HepG2 (cell line): ENCODE measurements around the gene DOHH. TPM values are rescaled to one million over a fixed set of nuclear protein-coding genes. Genes with fewer than 3 reads are reported as not detected.

Experiments used
- KAT8 ChIP-seq: IDR thresholded peaks from 2 replicates; pipeline ENCODE4 v1.6.1; 2016; ENCODE audit warnings: missing genetic modification reagents, missing compliant biosample characterization
- MBNL3 ChIP-seq: fragments of 250-450 bp; sonication (Bioruptor Pico); conservative IDR thresholded peaks from 2 replicates; pipeline ENCODE4 v1.8.0; 2022; ENCODE audit warnings: mild to moderate bottlenecking, inconsistent platforms
- REL ChIP-seq: sonication (generic); formaldehyde crosslinking; conservative IDR thresholded peaks from 2 replicates; pipeline ENCODE4 v1.8.0; 2022; ENCODE audit warnings: mild to moderate bottlenecking, missing genetic modification reagents, moderate library complexity
- SP5 ChIP-seq: IDR thresholded peaks from 2 replicates; pipeline ENCODE4 v1.6.1; 2016; ENCODE audit warnings: low read depth, borderline replicate concordance
- SRSF9 ChIP-seq: fragments of 200-400 bp; formaldehyde crosslinking; IDR thresholded peaks from 2 replicates; pipeline ENCODE4 v1.6.1; 2018; ENCODE audit warnings: borderline replicate concordance, mild to moderate bottlenecking, low read depth, low read length; ENCODE audit not compliant: insufficient read depth, poor library complexity, severe bottlenecking
- TCF7L2 ChIP-seq: IDR thresholded peaks from 2 replicates; pipeline ENCODE4 v1.6.1; 2011; ENCODE audit warnings: mild to moderate bottlenecking, low read depth, low read length, moderate library complexity
- TOE1 ChIP-seq: sonication (generic); formaldehyde crosslinking; IDR thresholded peaks from 2 replicates; pipeline ENCODE4 v1.4.0; 2020; ENCODE audit warnings: mild to moderate bottlenecking, missing genetic modification reagents
- ZBTB3 ChIP-seq: sonication (generic); formaldehyde crosslinking; IDR thresholded peaks from 2 replicates; pipeline ENCODE4 v1.4.0; 2020; ENCODE audit warnings: low read depth, mild to moderate bottlenecking, moderate library complexity, missing genetic modification reagents, borderline replicate concordance
- ZBTB44 ChIP-seq: sonication (generic); formaldehyde crosslinking; IDR thresholded peaks from 2 replicates; pipeline ENCODE4 v1.4.0; 2020; ENCODE audit warnings: missing genetic modification reagents
- ZMYM4 ChIP-seq: sonication (generic); formaldehyde crosslinking; IDR thresholded peaks from 2 replicates; pipeline ENCODE4 v1.8.1; 2023; ENCODE audit warnings: mild to moderate bottlenecking, missing genetic modification reagents
- ZNF24 ChIP-seq: fragments of 450-650 bp; IDR thresholded peaks from 2 replicates; pipeline ENCODE4 v1.6.1; 2017; ENCODE audit warnings: antibody characterized with exemption, mild to moderate bottlenecking
- ZNF512B ChIP-seq: sonication (generic); formaldehyde crosslinking; IDR thresholded peaks from 2 replicates; pipeline ENCODE4 v1.5.1; 2020; ENCODE audit warnings: missing genetic modification reagents, mild to moderate bottlenecking, borderline replicate concordance
- ZNF549 ChIP-seq: sonication (generic); formaldehyde crosslinking; IDR thresholded peaks from 2 replicates; pipeline ENCODE4 v1.5.0; 2020; ENCODE audit warnings: missing genetic modification reagents
- ZNF597 ChIP-seq: sonication (generic); formaldehyde crosslinking; IDR thresholded peaks from 2 replicates; pipeline ENCODE4 v1.5.0; 2020; ENCODE audit warnings: missing genetic modification reagents
- ZNF724P ChIP-seq: sonication (generic); formaldehyde crosslinking; IDR thresholded peaks from 2 replicates; pipeline ENCODE4 v1.8.0; 2022; ENCODE audit warnings: missing genetic modification reagents, borderline replicate concordance
- ZNF773 ChIP-seq: sonication (generic); formaldehyde crosslinking; IDR thresholded peaks from 2 replicates; pipeline ENCODE4 v1.4.0; 2020; ENCODE audit warnings: missing genetic modification reagents, borderline replicate concordance
- ZNF839 ChIP-seq: sonication (generic); formaldehyde crosslinking; IDR thresholded peaks from 2 replicates; pipeline ENCODE4 v1.4.0; 2020; ENCODE audit warnings: missing genetic modification reagents, mild to moderate bottlenecking, borderline replicate concordance
- polyA plus RNA-seq, 8 experiments: library from polyadenylated mRNA; depleted of rRNA in 3 of 8; stranded (reverse) in 7 of 8; unstranded in 1 of 8; fragments of >200 nt; fragmentation: Illumina TruSeq in 4 of 8; extraction: Trizol in 4 of 8; gene quantifications; 2 replicates each; pipeline versions ENCODE4 v1.2.1 to v1.2.3, GENCODE V29; 2011 to 2016; ENCODE audit warnings: low read depth in 4 of 8, missing spikeins in 1 of 8, mixed read lengths in 1 of 8; ENCODE audit not compliant: insufficient read depth in 1 of 8
- total RNA-seq, 5 experiments: library from RNA; depleted of rRNA; stranded (reverse); fragments of >200 nt; fragmentation: Illumina TruSeq; extraction: Trizol; gene quantifications; 2 replicates each; pipeline ENCODE4 v1.2.3, GENCODE V29; 2016; ENCODE audit warnings: low read depth in 1 of 5
- TF ChIP-seq, protein P1 (sequence below): sonication (generic); formaldehyde crosslinking; IDR thresholded peaks from 2 replicates; pipeline ENCODE4 v1.5.0; 2020; ENCODE audit warnings: mild to moderate bottlenecking, missing genetic modification reagents, borderline replicate concordance

Gene DOHH
- total and polyA plus RNA-seq, 2 of the 13 experiments (the other 11 are each of a cell fraction or from before 2014, with no cell fraction given) = 3.5 to 13.7 TPM

DNA sequence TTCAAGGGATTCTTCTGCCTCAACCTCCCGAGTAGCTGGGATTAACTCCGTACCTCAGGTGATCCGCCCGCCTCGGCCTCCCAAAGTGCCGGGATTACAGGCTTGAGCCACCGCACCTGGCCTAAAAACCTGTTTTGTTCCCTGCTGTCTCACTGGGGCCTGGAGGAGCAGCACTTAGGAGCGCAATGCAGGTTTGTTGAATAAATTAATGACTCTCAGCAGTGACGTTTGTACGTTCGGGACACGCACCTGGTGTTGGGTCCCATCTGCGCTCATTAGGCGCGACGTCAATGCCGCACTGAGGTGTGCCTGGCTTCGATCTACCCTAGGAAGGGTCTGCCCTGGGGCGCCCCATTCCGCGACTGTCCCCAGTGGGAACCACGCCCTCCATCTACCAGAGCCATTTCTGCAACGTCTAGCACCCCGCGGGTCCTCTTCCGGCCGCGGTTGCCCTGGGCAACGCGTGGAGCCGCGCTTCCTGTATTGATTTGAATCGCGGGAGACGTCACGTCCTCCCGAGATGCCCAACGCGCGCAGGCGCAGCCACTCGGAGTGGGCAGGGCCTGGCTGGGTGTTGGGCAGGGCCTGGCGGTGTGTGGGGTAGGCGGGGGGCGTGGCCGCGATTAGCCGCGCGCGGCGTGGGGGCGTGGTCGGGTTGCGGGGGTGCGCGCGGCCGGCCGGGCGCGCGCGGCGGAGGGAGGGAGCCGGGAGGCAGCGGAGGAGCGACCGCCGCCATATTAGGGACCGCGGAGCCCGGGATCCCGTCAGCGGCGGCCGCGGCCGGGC lies 5.3 kb upstream of the DOHH start, which contains the start of gene FZR1 (continued):
- no peak for TF ChIP-seq ZNF549 (CRISPR knock-in tag)
- TF ChIP-seq TCF7L2 = no peak
- TF ChIP-seq ZNF24 = no peak
- no peak for TF ChIP-seq ZNF724P
- TF ChIP-seq TOE1 (CRISPR knock-in tag) = no peak
- TF ChIP-seq, protein P1, sequence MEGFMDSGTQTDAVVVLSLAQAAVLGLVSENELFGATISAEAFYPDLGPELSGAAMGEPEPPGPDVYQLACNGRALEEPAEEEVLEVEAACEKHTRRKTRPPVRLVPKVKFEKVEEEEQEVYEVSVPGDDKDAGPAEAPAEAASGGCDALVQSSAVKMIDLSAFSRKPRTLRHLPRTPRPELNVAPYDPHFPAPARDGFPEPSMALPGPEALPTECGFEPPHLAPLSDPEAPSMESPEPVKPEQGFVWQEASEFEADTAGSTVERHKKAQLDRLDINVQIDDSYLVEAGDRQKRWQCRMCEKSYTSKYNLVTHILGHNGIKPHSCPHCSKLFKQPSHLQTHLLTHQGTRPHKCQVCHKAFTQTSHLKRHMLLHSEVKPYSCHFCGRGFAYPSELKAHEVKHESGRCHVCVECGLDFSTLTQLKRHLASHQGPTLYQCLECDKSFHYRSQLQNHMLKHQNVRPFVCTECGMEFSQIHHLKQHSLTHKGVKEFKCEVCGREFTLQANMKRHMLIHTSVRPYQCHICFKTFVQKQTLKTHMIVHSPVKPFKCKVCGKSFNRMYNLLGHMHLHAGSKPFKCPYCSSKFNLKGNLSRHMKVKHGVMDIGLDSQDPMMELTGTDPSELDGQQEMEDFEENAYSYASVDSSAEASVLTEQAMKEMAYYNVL = no peak
- no peak for TF ChIP-seq ZBTB3 (CRISPR knock-in tag)
- 0 out of 2 replicates have a peak, but pooled peaks have one; percentile 18 for TF ChIP-seq ZNF597 (CRISPR knock-in tag)
- no peak for TF ChIP-seq ZBTB44 (CRISPR knock-in tag)
- 0 out of 2 replicates have a peak, but pooled peaks have one; percentile 46 for TF ChIP-seq REL (CRISPR knock-in tag)
- peak; percentile 64; the same call in 1 of the 2 replicates for TF ChIP-seq ZMYM4 (CRISPR knock-in tag)
- peak; percentile 83 for TF ChIP-seq KAT8
- TF ChIP-seq SRSF9 = no peak
- no peak for TF ChIP-seq ZNF773 (CRISPR knock-in tag)
- no peak for TF ChIP-seq MBNL3
- no peak for TF ChIP-seq ZNF512B (CRISPR knock-in tag)
- TF ChIP-seq SP5 (CRISPR knock-in tag) = peak; percentile 19; the same call in 1 of the 2 replicates
- TF ChIP-seq ZNF839 (CRISPR knock-in tag) = no peak; the same call in 1 of the 2 replicates
